ENCODE data around the gene ITM2B. TPM values are rescaled to one million over a fixed set of nuclear protein-coding genes. Genes with fewer than 3 reads are reported as not detected.
"Not testable (repeated sequence)": the region's sequence is repeated elsewhere in the genome, so short reads cannot be mapped to it uniquely, and the experiment has no call there.

The ITM2B gene
- total and polyA plus RNA-seq, 7 donors = 105 to 219 (median 154) TPM

DNA sequence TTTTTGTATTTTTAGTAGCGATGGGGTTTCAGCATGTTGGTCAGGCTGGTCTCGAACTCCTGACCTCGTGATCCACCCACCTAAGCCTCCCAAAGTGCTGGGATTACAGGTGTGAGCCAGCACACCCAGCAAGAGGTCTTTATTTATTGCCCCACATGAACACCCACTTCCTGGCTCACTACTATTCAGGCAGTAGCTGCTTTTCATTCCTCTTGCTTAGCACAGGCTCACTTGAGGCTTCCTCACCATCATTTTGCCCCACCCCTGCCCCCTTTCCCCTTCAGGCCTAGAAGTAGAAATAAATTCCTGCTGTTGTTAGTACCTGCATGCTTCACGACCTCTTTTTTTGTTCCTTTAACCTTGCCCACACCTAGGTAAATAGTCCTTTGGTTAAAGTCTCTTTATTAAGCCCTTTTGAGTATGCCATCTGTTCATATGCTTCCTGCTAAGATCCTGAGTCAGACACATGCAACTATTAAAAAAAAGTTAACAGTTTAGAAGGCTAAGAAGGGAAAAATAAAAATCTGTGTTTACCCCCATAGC, 33.5 kb upstream of the ITM2B start:
- 79 to 83% (median 81%) methylated on average over 4 of the region's 4 CpGs for WGBS, 3 donors
- no peak overlapping the region for H3K27ac ChIP-seq
- intact Hi-C loops (cut with DNase I) = no loop called here

GRCh38 chr13:48201044-48201443, 32.0 kb upstream of the ITM2B start:
- Histone ChIP-seq H3K36me3 (ENCODE audit: insufficient read depth in 1 of 2, low read depth in 1 of 2) (no peaks in the 10 kb centered on the region), H3K27ac (no peak overlapping the region), H3K4me1 (no peaks in the 10 kb centered on the region), H3K4me3 (no peak overlapping the region), H3K27me3 (ENCODE audit: insufficient read depth in 3 of 3, low read length in 2 of 3) (no peaks in the 10 kb centered on the region), H3K9me3 (no peaks in the 10 kb centered on the region)
- no peak for TF ChIP-seq CTCF (IDR thresholded peaks at IDR 0.05)
- intact Hi-C loops (cut with DNase I) = no loop called here
- 92 to 93% (median 92%) methylated on average over 3 of the region's 3 CpGs for WGBS, 3 donors
- ATAC-seq = no peak
- DNase-seq = no peak

More for the DNA sequence above, 33.5 kb upstream of the ITM2B start:
- Histone ChIP-seq H3K4me3 (no peak overlapping the region), H3K9me3 (no peaks in the 10 kb centered on the region), H3K36me3 (ENCODE audit: insufficient read depth in 1 of 2, low read depth in 1 of 2) (no peaks in the 10 kb centered on the region), H3K27me3 (ENCODE audit: insufficient read depth in 3 of 3, low read length in 2 of 3) (no peaks in the 10 kb centered on the region), H3K4me1 (no peaks in the 10 kb centered on the region)
- no peak for ATAC-seq
- no peak for TF ChIP-seq CTCF (IDR thresholded peaks at IDR 0.05)
- no peak for DNase-seq

GRCh38 chr13:48207207-48207606, 25.8 kb upstream of the ITM2B start:
- 84 to 90% (median 90%) methylated on average over 4 of the region's 4 CpGs for WGBS, 3 donors
- DNase-seq; intact Hi-C loops (cut with DNase I); H3K36me3 ChIP-seq (ENCODE audit: insufficient read depth in 1 of 2, low read depth in 1 of 2); H3K4me1 ChIP-seq; H3K9me3 ChIP-seq; H3K4me3 ChIP-seq; H3K27me3 ChIP-seq (ENCODE audit: insufficient read depth in 3 of 3, low read length in 2 of 3); ATAC-seq; H3K27ac ChIP-seq: not testable (repeated sequence)

- Histone ChIP-seq H3K4me3 (no peak overlapping the region), H3K9me3 (no peaks in the 10 kb centered on the region), H3K27ac (peak overlapping the region; percentile 9), H3K4me1 (no peaks in the 10 kb centered on the region), H3K27me3 (ENCODE audit: insufficient read depth in 3 of 3, low read length in 2 of 3) (no peaks in the 10 kb centered on the region), H3K36me3 (ENCODE audit: insufficient read depth in 1 of 2, low read depth in 1 of 2) (no peaks in the 10 kb centered on the region)
- TF ChIP-seq CTCF (IDR thresholded peaks at IDR 0.05) = no peak
- peak; percentile 61 to 88 (median 82) for ATAC-seq
- WGBS, 3 donors = 80 to 86% (median 81%) methylated on average over 3 of the region's 3 CpGs
- no peak for DNase-seq
- intact Hi-C loops (cut with DNase I) = no loop called here
Measured at GRCh38 chr13:48210178-48210577, 22.8 kb upstream of the ITM2B start.

GRCh38 chr13:48214519-48215121, 18.4 kb upstream of the ITM2B start:
- TF ChIP-seq CTCF (IDR thresholded peaks at IDR 0.05) = no peak
- H3K27me3 ChIP-seq (ENCODE audit: insufficient read depth in 3 of 3, low read length in 2 of 3) = no peaks in the 10 kb centered on the region
- no peak for DNase-seq
- H3K4me1 ChIP-seq = no peaks in the 10 kb centered on the region
- H3K36me3 ChIP-seq (ENCODE audit: insufficient read depth in 1 of 2, low read depth in 1 of 2) = no peaks in the 10 kb centered on the region
- WGBS, 3 donors = 95 to 96% (median 96%) methylated on average over 1 of the region's 1 CpG
- no peak overlapping the region for H3K4me3 ChIP-seq
- ATAC-seq = no peak
- H3K27ac ChIP-seq = no peak overlapping the region
- intact Hi-C loops (cut with DNase I) = no loop called here
- no peaks in the 10 kb centered on the region for H3K9me3 ChIP-seq

DNA sequence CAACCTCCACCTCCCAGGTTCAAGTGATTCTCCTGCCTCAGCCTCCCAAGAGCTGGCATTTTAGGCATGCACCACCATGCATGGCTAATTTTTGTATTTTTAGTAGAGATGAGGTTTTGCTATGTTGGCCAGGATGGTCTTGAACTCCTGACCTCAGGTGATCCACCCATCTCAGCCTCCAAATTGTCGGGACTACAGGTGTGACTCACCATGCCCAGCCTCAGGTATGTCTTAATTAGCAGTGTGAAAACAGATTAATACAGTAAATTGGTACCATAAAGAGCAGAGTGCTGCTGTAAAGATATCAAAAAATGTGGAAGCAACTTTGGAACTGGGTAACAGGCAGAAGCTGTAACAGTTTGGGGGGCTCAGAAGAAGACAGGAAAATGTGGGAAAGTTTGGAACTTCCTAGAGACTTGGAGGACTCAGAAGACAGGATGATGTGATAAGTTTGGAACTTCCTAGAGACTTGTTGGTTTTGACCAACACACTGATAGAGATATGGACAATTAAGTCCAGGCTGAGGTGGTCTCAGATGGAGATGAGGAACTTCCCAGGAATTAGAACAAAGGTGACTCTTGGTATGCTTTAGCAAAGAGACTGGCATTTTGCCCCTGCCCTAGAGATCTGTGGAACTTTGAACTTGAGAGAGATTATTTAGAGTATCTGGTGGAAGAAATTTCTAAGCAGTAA, 17.3 kb upstream of the ITM2B start:
- DNase-seq; H3K27me3 ChIP-seq (ENCODE audit: insufficient read depth in 3 of 3, low read length in 2 of 3); intact Hi-C loops (cut with DNase I); H3K36me3 ChIP-seq (ENCODE audit: insufficient read depth in 1 of 2, low read depth in 1 of 2); H3K4me3 ChIP-seq; H3K9me3 ChIP-seq; H3K27ac ChIP-seq; H3K4me1 ChIP-seq; ATAC-seq: not testable (repeated sequence)
- 71 to 92% (median 85%) methylated on average over 1 of the region's 1 CpG for WGBS, 3 donors

All from psoas muscle (tissue), 8 donors.